ENCODE data around the gene PDS5B.

GRCh38 chr13:32549788-32550187 lies 36.5 kb upstream of the PDS5B start:
- TF ChIP-seq CTCF (conservative IDR thresholded peaks at IDR 0.05; ENCODE audit: low read depth in 2 of 2) (no peak), POLR2AphosphoS5 (IDR thresholded peaks at IDR 0.05; ENCODE audit: low read depth) (no peak), EZH2 (IDR thresholded peaks at IDR 0.05; ENCODE audit: low read depth, unreplicated experiment) (no peak)

Data from GM23338 (cell line).